Measurements from ENCODE around the gene MMRN2. TPM values are rescaled to one million over a fixed set of nuclear protein-coding genes. Genes with fewer than 3 reads are reported as not detected.

The MMRN2 gene
- polyA plus RNA-seq, 2 of the 4 experiments (the other 2 are of a cell fraction) = 0.35 to 1.1 TPM

DNA sequence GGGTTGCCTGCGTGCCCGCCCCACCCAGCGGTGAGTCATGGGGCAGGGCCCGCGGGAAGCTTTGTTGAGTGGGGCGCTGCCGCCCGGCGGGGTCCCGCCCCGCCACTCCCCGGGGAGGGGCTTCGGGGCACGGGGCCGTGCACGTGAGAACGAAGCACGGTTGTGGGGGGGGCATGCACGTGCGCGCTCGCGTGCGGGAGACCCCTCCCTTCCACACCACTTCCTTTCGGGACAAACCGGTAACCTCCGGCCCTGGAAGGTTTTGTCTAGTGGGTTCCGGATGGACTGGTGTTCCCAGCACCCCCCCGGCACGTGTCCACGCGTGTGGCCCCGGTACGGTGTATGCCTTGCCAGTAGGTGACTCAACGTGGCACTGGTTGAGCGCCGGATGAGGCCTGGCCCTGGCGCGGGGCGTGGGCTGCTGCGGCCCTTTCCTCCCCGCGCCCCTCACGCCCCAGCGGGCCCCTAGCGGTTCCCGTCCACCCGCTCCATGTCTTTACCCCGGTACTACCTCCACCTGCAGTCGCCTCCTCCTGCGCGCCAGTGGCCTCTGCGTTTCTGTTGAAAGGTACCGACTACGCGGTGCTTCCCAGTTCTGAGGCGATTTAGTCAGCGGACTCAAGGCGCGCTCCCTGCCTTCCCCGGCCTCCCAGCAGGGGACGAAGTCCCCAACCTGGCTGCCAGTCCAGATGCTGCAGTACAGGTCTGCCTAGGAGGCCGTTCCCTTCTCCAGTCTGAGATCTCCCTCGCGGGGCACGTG, 14.0 kb upstream of the MMRN2 start (continued):
- TF ChIP-seq, protein P1, sequence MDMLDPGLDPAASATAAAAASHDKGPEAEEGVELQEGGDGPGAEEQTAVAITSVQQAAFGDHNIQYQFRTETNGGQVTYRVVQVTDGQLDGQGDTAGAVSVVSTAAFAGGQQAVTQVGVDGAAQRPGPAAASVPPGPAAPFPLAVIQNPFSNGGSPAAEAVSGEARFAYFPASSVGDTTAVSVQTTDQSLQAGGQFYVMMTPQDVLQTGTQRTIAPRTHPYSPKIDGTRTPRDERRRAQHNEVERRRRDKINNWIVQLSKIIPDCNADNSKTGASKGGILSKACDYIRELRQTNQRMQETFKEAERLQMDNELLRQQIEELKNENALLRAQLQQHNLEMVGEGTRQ (IDR thresholded peaks at IDR 0.05) = peak; percentile 51
- no peak for TF ChIP-seq NR3C1 (IDR thresholded peaks at IDR 0.05)
- peak; percentile 6 to 73; a peak in 2 of 5 replicates for TF ChIP-seq JUN (IDR thresholded peaks at IDR 0.05)
- peak; percentile 92 for TF ChIP-seq MYC (IDR thresholded peaks at IDR 0.05; ENCODE audit: borderline replicate concordance, low read length)
- TF ChIP-seq RAD21 (conservative IDR thresholded peaks at IDR 0.05 in 1 of 2, IDR thresholded peaks at IDR 0.05 in 1 of 2) = no peak; a peak in 1 of 5 replicates
- TF ChIP-seq BHLHE40 (IDR thresholded peaks at IDR 0.05; ENCODE audit: low read depth, low read length) = peak; percentile 97
- no peak for TF ChIP-seq CEBPB (IDR thresholded peaks at IDR 0.05)

DNA sequence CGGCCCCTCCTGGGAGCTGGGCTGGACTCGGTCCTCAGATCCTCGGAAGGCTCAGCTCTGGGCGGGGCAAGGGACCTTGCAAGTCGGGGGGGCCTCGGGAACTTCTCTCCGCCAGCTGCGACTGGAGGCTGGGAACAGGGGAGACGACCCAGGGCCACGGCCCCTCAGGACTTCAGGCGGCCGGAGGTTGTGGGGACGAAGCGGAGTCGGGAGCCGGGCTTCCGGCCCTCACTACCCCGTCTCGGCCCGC, 13.5 kb upstream of the MMRN2 start:
- FAIRE-seq (no peak), DNase-seq (ENCODE audit: low read depth in 1 of 2, low spot score in 1 of 2) (no peak), ATAC-seq (peak; percentile 31 to 51; a peak in 5 of 6 replicates)
- 4% methylated on average over 8 of the region's 20 CpGs for WGBS (ENCODE audit: missing lambda C conversion rate)
- H3K27ac ChIP-seq = peak overlapping the region; percentile 87 to 96
- peak overlapping the region; percentile 88 for H3K4me2 ChIP-seq
- CTCF ChIA-PET = interaction anchor here (0.7 to 7.2 kb wide), 4 partner anchors 11 to 211 kb away, joined by 3 to 57 read pairs (median 22); no protein-coding TSS in a partner anchor
- peaks cover 42% of the 10 kb centered on the region for H3K4me1 ChIP-seq
- H3K4me3 ChIP-seq = peak overlapping the region; percentile 59
- 0 out of 5 replicates have a peak, but pooled peaks of 1 of the 2 experiments have one; percentile 30 for TF ChIP-seq JUN (IDR thresholded peaks at IDR 0.05)
- peak; percentile 58 for TF ChIP-seq POLR2A (IDR thresholded peaks at IDR 0.05; ENCODE audit: low read length)
- no peak for TF ChIP-seq CHD2 (IDR thresholded peaks at IDR 0.05; ENCODE audit: low read length, partially characterized antibody)
- no peak for TF ChIP-seq NPAS2 (CRISPR knock-in tag; IDR thresholded peaks at IDR 0.05; ENCODE audit: borderline replicate concordance)
- no peak for TF ChIP-seq RAD21 (conservative IDR thresholded peaks at IDR 0.05 in 1 of 2, IDR thresholded peaks at IDR 0.05 in 1 of 2)
- no peak for TF ChIP-seq NFE2L2 (conservative IDR thresholded peaks at IDR 0.05; ENCODE audit: low read length)
- TF ChIP-seq, protein P2, sequence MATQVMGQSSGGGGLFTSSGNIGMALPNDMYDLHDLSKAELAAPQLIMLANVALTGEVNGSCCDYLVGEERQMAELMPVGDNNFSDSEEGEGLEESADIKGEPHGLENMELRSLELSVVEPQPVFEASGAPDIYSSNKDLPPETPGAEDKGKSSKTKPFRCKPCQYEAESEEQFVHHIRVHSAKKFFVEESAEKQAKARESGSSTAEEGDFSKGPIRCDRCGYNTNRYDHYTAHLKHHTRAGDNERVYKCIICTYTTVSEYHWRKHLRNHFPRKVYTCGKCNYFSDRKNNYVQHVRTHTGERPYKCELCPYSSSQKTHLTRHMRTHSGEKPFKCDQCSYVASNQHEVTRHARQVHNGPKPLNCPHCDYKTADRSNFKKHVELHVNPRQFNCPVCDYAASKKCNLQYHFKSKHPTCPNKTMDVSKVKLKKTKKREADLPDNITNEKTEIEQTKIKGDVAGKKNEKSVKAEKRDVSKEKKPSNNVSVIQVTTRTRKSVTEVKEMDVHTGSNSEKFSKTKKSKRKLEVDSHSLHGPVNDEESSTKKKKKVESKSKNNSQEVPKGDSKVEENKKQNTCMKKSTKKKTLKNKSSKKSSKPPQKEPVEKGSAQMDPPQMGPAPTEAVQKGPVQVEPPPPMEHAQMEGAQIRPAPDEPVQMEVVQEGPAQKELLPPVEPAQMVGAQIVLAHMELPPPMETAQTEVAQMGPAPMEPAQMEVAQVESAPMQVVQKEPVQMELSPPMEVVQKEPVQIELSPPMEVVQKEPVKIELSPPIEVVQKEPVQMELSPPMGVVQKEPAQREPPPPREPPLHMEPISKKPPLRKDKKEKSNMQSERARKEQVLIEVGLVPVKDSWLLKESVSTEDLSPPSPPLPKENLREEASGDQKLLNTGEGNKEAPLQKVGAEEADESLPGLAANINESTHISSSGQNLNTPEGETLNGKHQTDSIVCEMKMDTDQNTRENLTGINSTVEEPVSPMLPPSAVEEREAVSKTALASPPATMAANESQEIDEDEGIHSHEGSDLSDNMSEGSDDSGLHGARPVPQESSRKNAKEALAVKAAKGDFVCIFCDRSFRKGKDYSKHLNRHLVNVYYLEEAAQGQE (IDR thresholded peaks at IDR 0.05) = no peak
- TF ChIP-seq, protein P3, sequence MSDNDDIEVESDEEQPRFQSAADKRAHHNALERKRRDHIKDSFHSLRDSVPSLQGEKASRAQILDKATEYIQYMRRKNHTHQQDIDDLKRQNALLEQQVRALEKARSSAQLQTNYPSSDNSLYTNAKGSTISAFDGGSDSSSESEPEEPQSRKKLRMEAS (IDR thresholded peaks at IDR 0.05) = no peak
- no peak for TF ChIP-seq GATA3 (IDR thresholded peaks at IDR 0.05; ENCODE audit: borderline replicate concordance)
- TF ChIP-seq TP53 (CRISPR knock-in tag; IDR thresholded peaks at IDR 0.05) = 0 out of 2 replicates have a peak, but pooled peaks have one; percentile 11
- no peak for TF ChIP-seq NR3C1 (IDR thresholded peaks at IDR 0.05)
- no peak for TF ChIP-seq BHLHE40 (IDR thresholded peaks at IDR 0.05; ENCODE audit: low read depth, low read length)
- TF ChIP-seq PHF8 (IDR thresholded peaks at IDR 0.05; ENCODE audit: borderline replicate concordance, low read depth) = peak; percentile 54; the same call in 1 of the 2 replicates
- H3K9me3 ChIP-seq = no peaks in the 10 kb centered on the region
- POLR2A ChIA-PET = interaction anchor here (0.6 to 1.6 kb wide), 8 partner anchors 11 to 215 kb away, joined by 3 to 9 read pairs (median 4); partner anchors contain the start of genes BMPR1A, GLUD1, MMRN2 and SHLD2

DNA sequence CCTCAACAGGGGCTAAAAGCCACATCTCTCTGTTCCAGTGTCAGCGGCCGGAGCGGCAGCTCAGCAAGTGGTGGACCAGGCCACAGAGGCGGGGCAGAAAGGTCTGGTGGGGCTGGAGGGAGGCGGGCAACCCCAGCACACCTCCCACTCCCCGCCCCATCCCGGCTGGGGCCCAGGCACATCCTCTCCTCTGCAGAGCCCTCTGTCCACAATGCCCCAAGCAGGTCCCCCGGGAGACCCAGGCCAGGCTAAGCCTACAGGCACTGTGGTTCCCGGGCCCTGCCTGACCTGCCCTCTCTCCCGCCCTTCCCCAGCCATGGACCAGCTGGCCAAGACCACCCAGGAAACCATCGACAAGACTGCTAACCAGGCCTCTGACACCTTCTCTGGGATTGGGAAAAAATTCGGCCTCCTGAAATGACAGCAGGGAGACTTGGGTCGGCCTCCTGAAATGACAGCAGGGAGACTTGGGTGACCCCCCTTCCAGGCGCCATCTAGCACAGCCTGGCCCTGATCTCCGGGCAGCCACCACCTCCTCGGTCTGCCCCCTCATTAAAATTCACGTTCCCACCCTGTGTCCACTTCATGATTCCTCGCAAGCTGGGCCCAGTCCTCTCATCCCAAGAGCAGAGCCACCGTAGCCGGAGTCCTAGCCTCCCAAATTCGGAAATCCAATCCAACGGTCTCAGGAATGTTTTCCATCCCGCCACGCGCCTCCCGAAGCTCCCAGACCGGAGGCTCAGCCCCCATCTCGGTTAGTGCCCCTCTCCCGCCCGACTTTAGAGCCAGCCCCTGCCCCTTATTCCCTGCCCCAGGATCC, 13.0 kb upstream of the MMRN2 start:
- TF ChIP-seq NFE2L2 (conservative IDR thresholded peaks at IDR 0.05; ENCODE audit: low read length) (no peak), HOXB5 (CRISPR knock-in tag; IDR thresholded peaks at IDR 0.05) (no peak), BHLHE40 (IDR thresholded peaks at IDR 0.05; ENCODE audit: low read depth, low read length) (no peak)
- CTCF ChIA-PET = interaction anchor here (0.7 to 7.2 kb wide), 6 partner anchors 10 to 210 kb away, joined by 3 to 57 read pairs (median 14); partner anchors contain the start of genes MMRN2 and SNCG
- Histone ChIP-seq H3K4me1 (peaks cover 42% of the 10 kb centered on the region), H3K9me3 (no peaks in the 10 kb centered on the region), H3K4me3 (peak overlapping the region; percentile 59), H3K27ac (peak overlapping the region; percentile 87 to 96), H3K4me2 (peak overlapping the region; percentile 88)
- FAIRE-seq (no peak), ATAC-seq (peak in 1 of 2 experiments; percentile 4; a peak in 2 of 6 replicates), DNase-seq (ENCODE audit: low read depth in 1 of 2, low spot score in 1 of 2) (no peak)
- POLR2A ChIA-PET = interaction anchor here (0.6 to 1.6 kb wide), 12 partner anchors 10 to 214 kb away, joined by 3 to 9 read pairs (median 5); partner anchors contain the start of genes BMPR1A, GLUD1, MMRN2 and SHLD2
- WGBS (ENCODE audit: missing lambda C conversion rate) = 40% methylated on average over 25 of the region's 30 CpGs
